Vagina (tissue), 2 donors: ENCODE results near the gene ITPK1. TPM values are rescaled to one million over a fixed set of nuclear protein-coding genes. Genes with fewer than 3 reads are reported as not detected.

Experiments
- DNase-seq, 2 donors: peaks; one replicate each; pipeline ENCODE4 v3.0.0-alpha.2; 2017; ENCODE audit errors: extremely low spot score in 2 of 2
- H3K27ac ChIP-seq: fragments of 200-600 bp; sonication (generic); one replicate; pipeline ENCODE4 v1.5.1; 2019
- H3K27me3 ChIP-seq: fragments of 200-600 bp; sonication (generic); one replicate; pipeline ENCODE4 v1.5.1; 2019
- H3K36me3 ChIP-seq, 2 donors: fragments of 200-600 bp; sonication (generic); one replicate each; pipeline ENCODE4 v1.5.1; 2017 to 2019
- H3K4me1 ChIP-seq: fragments of 200-600 bp; sonication (generic); one replicate; pipeline ENCODE4 v1.5.1; 2019
- H3K4me3 ChIP-seq, 2 donors: fragments of 200-600 bp; sonication (generic); 1 replicate in 1 of 2; 2 replicates in 1 of 2; pipeline ENCODE4 v1.5.1; 2016 to 2019
- H3K9me3 ChIP-seq: fragments of 200-600 bp; sonication (generic); one replicate; pipeline ENCODE4 v1.5.1; 2019
- POLR2A ChIP-seq, 2 donors: fragments of 450-650 bp; IDR thresholded peaks; one replicate each; pipeline ENCODE4 v1.6.1; 2017; ENCODE audit warnings: antibody characterized with exemption in 2 of 2, mild to moderate bottlenecking in 2 of 2, moderate library complexity in 2 of 2
- POLR2AphosphoS5 ChIP-seq, 2 donors: sonication (generic); formaldehyde crosslinking; IDR thresholded peaks; one replicate each; pipeline ENCODE4 v1.9.0; 2017; ENCODE audit warnings: antibody characterized with exemption in 2 of 2, mild to moderate bottlenecking in 2 of 2, low read depth in 1 of 2; ENCODE audit not compliant: insufficient read depth in 1 of 2
- intact Hi-C: fragments of 100-400 bp; cut with DNase I; formaldehyde crosslinking; loops from one replicate; pipeline ENCODE4 v1.15.1; 2023
- total RNA-seq: library from RNA; depleted of rRNA; stranded (reverse); fragments of >200 nt; gene quantifications from one replicate; pipeline ENCODE4 v1.2.3, GENCODE V29; 2016
- TF ChIP-seq, protein P1 (sequence below), 3 experiments: fragments of 450-650 bp in 2 of 3; fragments of 200-600 bp in 1 of 3; sonication (generic) in 1 of 3; IDR thresholded peaks; one replicate each; pipeline ENCODE4 v1.5.1; 2017 to 2019; ENCODE audit warnings: antibody characterized with exemption in 3 of 3, mild to moderate bottlenecking in 2 of 3, moderate library complexity in 2 of 3

Gene ITPK1
- total RNA-seq, 1 donor from 2014 or later: 49.6 TPM

- no peaks in the 10 kb centered on the region for H3K36me3 ChIP-seq
- peak overlapping the region; percentile 70 for H3K27ac ChIP-seq
- TF ChIP-seq, protein P1, sequence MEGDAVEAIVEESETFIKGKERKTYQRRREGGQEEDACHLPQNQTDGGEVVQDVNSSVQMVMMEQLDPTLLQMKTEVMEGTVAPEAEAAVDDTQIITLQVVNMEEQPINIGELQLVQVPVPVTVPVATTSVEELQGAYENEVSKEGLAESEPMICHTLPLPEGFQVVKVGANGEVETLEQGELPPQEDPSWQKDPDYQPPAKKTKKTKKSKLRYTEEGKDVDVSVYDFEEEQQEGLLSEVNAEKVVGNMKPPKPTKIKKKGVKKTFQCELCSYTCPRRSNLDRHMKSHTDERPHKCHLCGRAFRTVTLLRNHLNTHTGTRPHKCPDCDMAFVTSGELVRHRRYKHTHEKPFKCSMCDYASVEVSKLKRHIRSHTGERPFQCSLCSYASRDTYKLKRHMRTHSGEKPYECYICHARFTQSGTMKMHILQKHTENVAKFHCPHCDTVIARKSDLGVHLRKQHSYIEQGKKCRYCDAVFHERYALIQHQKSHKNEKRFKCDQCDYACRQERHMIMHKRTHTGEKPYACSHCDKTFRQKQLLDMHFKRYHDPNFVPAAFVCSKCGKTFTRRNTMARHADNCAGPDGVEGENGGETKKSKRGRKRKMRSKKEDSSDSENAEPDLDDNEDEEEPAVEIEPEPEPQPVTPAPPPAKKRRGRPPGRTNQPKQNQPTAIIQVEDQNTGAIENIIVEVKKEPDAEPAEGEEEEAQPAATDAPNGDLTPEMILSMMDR (IDR thresholded peaks at IDR 0.05): no peak
- TF ChIP-seq POLR2AphosphoS5 (IDR thresholded peaks at IDR 0.05; ENCODE audit: insufficient read depth in 1 of 2, low read depth in 1 of 2) (peak in 1 of 2 donors; percentile 44), POLR2A (IDR thresholded peaks at IDR 0.05) (no peak)
- no peaks in the 10 kb centered on the region for H3K27me3 ChIP-seq
- H3K4me3 ChIP-seq: no peak overlapping the region
- intact Hi-C loops: no loop called here
- H3K9me3 ChIP-seq: no peaks in the 10 kb centered on the region
- H3K4me1 ChIP-seq: peaks cover 95% of the 10 kb centered on the region
- no peak for DNase-seq
These were observed 107.3 kb downstream of the ITPK1 start for GRCh38 chr14:93008381-93008780.

GRCh38 chr14:93007225-93007997 is 108.3 kb downstream of the ITPK1 start:
- Histone ChIP-seq H3K4me3 (no peak overlapping the region), H3K9me3 (no peaks in the 10 kb centered on the region), H3K27me3 (no peaks in the 10 kb centered on the region), H3K36me3 (no peaks in the 10 kb centered on the region), H3K4me1 (peaks cover 94% of the 10 kb centered on the region), H3K27ac (peak overlapping the region; percentile 70)
- intact Hi-C loops: no loop called here
- TF ChIP-seq, protein P1 (IDR thresholded peaks at IDR 0.05): no peak
- peak in 1 of 2 donors; percentile 38 for TF ChIP-seq POLR2AphosphoS5 (IDR thresholded peaks at IDR 0.05; ENCODE audit: insufficient read depth in 1 of 2, low read depth in 1 of 2)
- no peak for TF ChIP-seq POLR2A (IDR thresholded peaks at IDR 0.05)
- no peak for DNase-seq

DNA sequence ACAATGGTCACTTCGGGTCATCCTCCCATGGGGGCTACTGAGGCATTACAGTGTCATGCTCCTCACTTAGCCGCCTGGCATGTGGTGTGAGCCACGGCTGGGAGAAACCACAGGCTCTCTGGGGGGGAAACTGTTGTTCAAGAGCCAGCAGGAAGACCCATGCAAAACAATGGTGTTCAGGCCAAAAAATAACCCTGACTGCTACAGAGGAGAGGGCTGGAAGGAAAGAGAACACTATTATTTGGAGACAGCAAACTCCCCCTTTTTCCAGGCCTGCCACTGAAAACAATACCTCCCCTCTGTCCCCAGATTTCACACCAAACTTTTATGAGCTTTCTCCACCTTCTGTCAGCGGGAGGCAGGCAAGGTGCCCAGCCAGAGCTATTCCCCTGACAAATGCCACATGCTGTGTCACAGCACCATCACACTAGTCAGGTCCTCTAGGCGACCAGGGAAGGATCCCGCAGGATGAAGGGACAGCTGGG is 109.1 kb downstream of the ITPK1 start:
- H3K27me3 ChIP-seq: no peaks in the 10 kb centered on the region
- no peak overlapping the region for H3K4me3 ChIP-seq
- intact Hi-C loops: no loop called here
- H3K27ac ChIP-seq: peak overlapping the region; percentile 70
- H3K4me1 ChIP-seq: peaks cover 86% of the 10 kb centered on the region
- no peaks in the 10 kb centered on the region for H3K36me3 ChIP-seq
- no peaks in the 10 kb centered on the region for H3K9me3 ChIP-seq
- no peak for TF ChIP-seq POLR2A (IDR thresholded peaks at IDR 0.05)
- TF ChIP-seq, protein P1 (IDR thresholded peaks at IDR 0.05): no peak
- no peak for TF ChIP-seq POLR2AphosphoS5 (IDR thresholded peaks at IDR 0.05; ENCODE audit: insufficient read depth in 1 of 2, low read depth in 1 of 2)
- DNase-seq: no peak

DNA sequence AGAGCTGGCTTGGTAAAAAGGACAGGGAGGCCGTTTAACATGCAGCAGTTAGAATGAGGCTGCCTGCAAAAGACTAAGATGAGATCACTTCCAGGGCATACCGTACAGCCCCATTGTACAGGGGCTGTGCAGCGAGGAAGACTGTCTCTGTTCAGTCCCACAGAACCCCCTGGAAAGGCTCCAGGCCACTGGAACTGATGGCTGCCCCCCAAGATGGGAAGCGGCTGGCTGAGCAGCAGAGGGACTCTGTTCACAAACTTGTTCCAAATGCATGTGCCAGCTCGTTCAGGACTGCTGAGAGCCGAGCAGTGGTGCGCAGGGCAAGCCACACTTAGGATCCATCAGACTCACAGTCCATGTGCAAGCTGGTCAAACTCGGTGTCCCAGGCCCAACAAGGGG is 109.9 kb downstream of the ITPK1 start:
- DNase-seq: no peak
- Histone ChIP-seq H3K27me3 (no peaks in the 10 kb centered on the region), H3K27ac (peak overlapping the region; percentile 70), H3K36me3 (no peaks in the 10 kb centered on the region), H3K4me1 (peaks cover 78% of the 10 kb centered on the region), H3K4me3 (no peak overlapping the region), H3K9me3 (no peaks in the 10 kb centered on the region)
- intact Hi-C loops: no loop called here
- TF ChIP-seq POLR2AphosphoS5 (IDR thresholded peaks at IDR 0.05; ENCODE audit: insufficient read depth in 1 of 2, low read depth in 1 of 2) (no peak), POLR2A (IDR thresholded peaks at IDR 0.05) (no peak)
- TF ChIP-seq, protein P1 (IDR thresholded peaks at IDR 0.05): no peak
